Progenitor cell of endocrine pancreas (in vitro differentiated cells): Measurements from ENCODE around the gene C19orf73. TPM values are rescaled to one million over a fixed set of nuclear protein-coding genes. Genes with fewer than 3 reads are reported as not detected.

Experiments used
- DNase-seq: peaks from one replicate; pipeline ENCODE4 v3.0.0; 2021; ENCODE audit warnings: low spot score; ENCODE audit not compliant: unreplicated experiment
- H3K27ac Mint-ChIP-seq: 2 replicates; pipeline ENCODE4 v1.8.0; 2021; ENCODE audit warnings: mild to moderate bottlenecking, moderate library complexity, mixed read lengths
- H3K27me3 Mint-ChIP-seq: 2 replicates; pipeline ENCODE4 v1.8.0; 2021; ENCODE audit warnings: mixed read lengths
- H3K36me3 Mint-ChIP-seq: 2 replicates; pipeline ENCODE4 v1.8.0; 2022; ENCODE audit warnings: mixed read lengths; ENCODE audit not compliant: insufficient read depth
- H3K4me1 Mint-ChIP-seq: 2 replicates; pipeline ENCODE4 v1.8.0; 2021; ENCODE audit warnings: low read depth, mixed read lengths
- H3K4me3 Mint-ChIP-seq: 2 replicates; pipeline ENCODE4 v1.8.0; 2021; ENCODE audit warnings: low read depth, mild to moderate bottlenecking, moderate library complexity, mixed read lengths
- H3K9me3 Mint-ChIP-seq: 2 replicates; pipeline ENCODE4 v1.8.0; 2021; ENCODE audit warnings: low read depth, mixed read lengths
- total RNA-seq: library from RNA; stranded (reverse); gene quantifications from 2 replicates; pipeline ENCODE4 v1.2.1, GENCODE V29; 2021
- TF ChIP-seq, protein P1 (sequence below): fragments of 200-600 bp; sonication (generic); IDR thresholded peaks from one replicate; pipeline ENCODE4 v1.5.0; 2021; ENCODE audit warnings: antibody characterized with exemption, mild to moderate bottlenecking; ENCODE audit not compliant: unreplicated experiment

C19orf73 gene
- total RNA-seq, 1 donor from 2014 or later = 1.5 TPM

DNA sequence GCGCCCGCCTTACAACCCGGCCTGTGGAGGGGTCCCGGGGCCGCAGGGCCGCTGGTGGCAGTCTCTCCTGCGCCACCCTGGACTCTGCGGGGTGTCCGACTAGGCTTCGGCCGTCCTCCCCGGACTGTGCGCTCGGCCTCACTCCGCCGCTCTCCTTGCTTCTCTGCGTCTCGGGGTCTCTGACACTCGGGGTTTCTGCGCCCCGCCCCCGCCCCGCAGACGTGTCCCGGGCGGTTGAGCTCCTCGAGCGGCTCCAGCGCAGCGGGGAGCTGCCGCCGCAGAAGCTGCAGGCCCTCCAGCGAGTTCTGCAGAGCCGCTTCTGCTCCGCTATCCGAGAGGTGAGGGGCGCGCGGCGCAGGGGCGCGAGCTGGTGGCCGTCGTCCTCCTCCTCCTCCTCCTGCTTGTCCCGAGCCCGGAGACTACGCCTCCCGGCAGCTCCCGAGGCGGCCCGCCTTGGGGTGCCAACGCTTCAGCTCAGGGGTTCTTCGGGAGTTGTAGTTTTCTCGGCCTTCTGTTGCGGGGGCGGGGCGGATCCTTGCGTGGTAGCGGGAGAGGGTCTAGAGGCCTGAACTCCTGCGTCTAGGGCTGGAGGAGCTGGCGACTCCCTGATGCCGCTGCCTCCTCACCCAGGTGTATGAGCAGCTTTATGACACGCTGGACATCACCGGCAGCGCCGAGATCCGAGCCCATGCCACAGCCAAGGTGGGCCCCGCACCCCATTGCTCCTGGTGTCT, 4.1 kb downstream of the C19orf73 start:
- TF ChIP-seq, protein P1, sequence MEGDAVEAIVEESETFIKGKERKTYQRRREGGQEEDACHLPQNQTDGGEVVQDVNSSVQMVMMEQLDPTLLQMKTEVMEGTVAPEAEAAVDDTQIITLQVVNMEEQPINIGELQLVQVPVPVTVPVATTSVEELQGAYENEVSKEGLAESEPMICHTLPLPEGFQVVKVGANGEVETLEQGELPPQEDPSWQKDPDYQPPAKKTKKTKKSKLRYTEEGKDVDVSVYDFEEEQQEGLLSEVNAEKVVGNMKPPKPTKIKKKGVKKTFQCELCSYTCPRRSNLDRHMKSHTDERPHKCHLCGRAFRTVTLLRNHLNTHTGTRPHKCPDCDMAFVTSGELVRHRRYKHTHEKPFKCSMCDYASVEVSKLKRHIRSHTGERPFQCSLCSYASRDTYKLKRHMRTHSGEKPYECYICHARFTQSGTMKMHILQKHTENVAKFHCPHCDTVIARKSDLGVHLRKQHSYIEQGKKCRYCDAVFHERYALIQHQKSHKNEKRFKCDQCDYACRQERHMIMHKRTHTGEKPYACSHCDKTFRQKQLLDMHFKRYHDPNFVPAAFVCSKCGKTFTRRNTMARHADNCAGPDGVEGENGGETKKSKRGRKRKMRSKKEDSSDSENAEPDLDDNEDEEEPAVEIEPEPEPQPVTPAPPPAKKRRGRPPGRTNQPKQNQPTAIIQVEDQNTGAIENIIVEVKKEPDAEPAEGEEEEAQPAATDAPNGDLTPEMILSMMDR = no peak
- Mint-ChIP-seq H3K27ac (no peak overlapping the region), H3K4me1 (peaks cover 11% of the 10 kb centered on the region), H3K27me3 (peaks cover under 1% of the 10 kb centered on the region), H3K9me3 (no peaks in the 10 kb centered on the region), H3K36me3 (no peaks in the 10 kb centered on the region), H3K4me3 (peak overlapping the region; percentile 75)
- DNase-seq = peak; percentile 56

DNA sequence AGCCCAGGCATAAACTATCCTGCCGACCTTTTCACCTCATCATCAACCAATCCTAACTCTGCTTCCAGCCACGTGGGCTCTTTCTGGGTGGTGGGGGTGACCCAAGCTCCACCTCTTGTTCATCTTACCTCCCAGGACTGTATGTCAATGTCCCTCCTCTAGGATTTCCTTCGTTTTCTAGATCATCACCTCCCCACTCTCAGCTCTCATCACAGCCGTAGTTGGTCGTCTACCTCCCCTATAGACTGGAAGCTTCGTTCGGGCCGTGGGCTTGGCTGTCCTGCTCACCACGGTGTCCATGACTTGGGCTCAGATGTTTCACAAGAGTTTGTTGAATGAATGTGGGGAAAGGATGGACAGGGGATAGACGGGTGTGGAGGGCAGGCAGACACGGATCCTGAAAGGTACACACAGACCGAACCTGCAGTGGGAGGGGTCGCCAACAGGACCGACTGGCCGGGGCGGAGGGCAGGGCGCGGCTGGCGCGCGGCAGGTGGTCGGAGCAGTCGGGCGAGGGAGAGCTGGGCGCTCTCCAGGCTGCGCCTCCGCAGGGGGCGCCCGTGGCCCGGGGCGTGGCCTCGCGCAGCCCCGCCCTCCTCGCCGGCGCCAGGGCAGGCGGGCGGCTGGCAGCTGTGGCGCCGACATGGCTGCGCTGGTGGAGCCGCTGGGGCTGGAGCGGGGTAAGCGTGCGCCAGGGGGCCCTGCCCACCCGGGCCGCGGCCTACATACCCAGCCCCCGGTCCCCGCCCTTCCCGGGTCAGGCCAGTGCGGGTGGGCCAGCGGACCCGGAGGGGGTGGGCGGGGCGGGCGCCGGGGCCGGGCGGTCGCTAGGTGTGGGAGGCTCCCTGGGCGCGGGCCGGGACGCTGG, 4.9 kb downstream of the C19orf73 start, which contains the start of gene LIN7B:
Gene LIN7B (plus strand): TSS at position 609 of the 868 bp plus-strand sequence. CDS start 35 bp downstream, at position 644.
- Mint-ChIP-seq H3K9me3 (no peaks in the 10 kb centered on the region), H3K4me3 (peak within 1 kb of the TSS; percentile 83), H3K4me1 (peaks cover 11% of the 10 kb centered on the region), H3K27me3 (no peaks in the 10 kb centered on the region), H3K36me3 (peaks cover under 1% of the 10 kb centered on the region), H3K27ac (peak within 1 kb of the TSS; percentile 76)
- TF ChIP-seq, protein P1 = peak; percentile 60
- peak; percentile 76 for DNase-seq

DNA sequence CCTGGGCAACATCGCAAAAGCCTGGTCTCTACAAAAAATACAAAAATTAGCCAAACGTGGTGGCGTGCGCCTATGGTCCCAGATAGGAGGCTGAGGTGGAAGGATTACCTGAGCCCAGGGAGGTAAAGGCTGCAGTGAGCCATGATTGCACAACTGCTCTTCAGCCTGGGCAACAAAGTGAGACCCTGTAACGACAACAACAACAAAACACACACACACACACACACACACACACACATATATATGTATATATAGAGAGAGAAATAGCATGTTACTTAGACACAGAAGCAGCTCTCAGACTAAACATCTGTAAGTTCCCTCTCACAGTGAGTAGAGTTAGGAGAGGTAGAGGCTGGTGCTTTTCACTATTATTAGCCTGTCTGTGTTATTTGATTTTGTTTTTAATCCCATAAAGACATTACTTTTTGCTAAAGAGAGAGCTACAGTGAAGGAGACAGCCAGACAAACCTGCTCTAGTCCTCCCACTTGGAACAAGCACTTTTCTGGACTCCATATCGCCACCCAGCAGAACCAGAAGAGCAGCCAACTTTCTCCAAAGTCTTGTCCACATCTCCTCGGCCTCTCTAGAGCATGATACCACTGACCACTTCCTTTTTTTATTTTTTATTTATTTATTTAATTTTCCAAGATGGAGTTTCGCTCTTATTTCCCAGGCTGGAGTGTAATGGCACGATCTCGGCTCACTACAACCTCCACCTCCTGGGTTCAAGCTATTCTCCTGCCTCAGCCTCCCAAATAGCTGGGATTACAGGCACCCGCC, 7.5 kb downstream of the C19orf73 start:
- Mint-ChIP-seq H3K36me3 (peaks cover 14% of the 10 kb centered on the region), H3K4me3 (no peak overlapping the region), H3K27me3 (no peaks in the 10 kb centered on the region), H3K27ac (no peak overlapping the region), H3K4me1 (peaks cover 7% of the 10 kb centered on the region), H3K9me3 (no peaks in the 10 kb centered on the region)
- DNase-seq = no peak
- TF ChIP-seq, protein P1 = no peak

DNA sequence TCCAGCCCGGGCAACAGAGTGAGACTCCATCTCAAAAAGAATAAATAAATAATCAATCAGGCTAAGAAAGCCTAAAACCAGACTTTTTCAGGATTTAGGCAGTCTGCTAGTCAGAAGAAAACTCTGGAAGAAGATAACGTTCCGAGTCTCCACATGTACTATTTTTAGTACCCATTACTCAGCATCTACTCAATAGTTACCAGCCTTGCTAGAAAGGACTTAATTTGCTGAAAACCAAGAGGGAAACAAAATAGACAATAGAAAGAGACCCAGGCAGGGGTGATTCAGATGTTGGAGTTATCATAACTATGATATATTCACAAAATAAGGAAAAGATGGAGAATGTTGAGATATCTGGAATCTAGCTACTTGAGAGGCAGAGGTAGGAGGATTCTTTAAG, 8.4 kb downstream of the C19orf73 start:
- TF ChIP-seq, protein P1 = no peak
- Mint-ChIP-seq H3K9me3 (no peaks in the 10 kb centered on the region), H3K4me1 (peaks cover 7% of the 10 kb centered on the region), H3K4me3 (no peak overlapping the region), H3K36me3 (peaks cover 16% of the 10 kb centered on the region), H3K27me3 (no peaks in the 10 kb centered on the region), H3K27ac (no peak overlapping the region)
- DNase-seq = no peak
